ENCODE data around the gene KLHL29.
"Not testable (repeated sequence)": the region's sequence is repeated elsewhere in the genome, so short reads cannot be mapped to it uniquely, and the experiment has no call there.

Gene KLHL29

DNA sequence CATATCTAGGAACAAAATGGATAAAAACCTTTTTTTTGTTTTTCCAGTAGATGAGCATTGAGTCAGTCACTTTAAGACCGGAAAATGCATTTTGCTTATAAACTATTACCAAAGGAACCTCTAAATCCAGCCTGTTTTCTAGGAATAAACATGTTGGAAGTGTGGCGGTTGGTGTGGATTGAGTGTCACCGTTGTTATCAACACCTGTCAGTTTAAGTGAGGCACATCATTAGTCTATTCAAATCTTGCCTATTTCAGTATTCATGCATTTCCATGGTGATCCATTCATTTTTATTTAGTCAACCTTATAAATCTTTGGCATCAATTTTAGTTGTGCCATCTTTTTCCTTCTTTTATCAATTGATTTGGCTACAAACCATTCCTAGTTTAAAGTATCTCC is 3.3 kb downstream of the KLHL29 start:
- no peak for DNase-seq
- in situ Hi-C loops (cut with HindIII; ENCODE audit: low pct_ligation_motif_present, low pct_unique_long_range_greater_than_20kb, low sequenced_read_pairs) = no loop called here

DNA sequence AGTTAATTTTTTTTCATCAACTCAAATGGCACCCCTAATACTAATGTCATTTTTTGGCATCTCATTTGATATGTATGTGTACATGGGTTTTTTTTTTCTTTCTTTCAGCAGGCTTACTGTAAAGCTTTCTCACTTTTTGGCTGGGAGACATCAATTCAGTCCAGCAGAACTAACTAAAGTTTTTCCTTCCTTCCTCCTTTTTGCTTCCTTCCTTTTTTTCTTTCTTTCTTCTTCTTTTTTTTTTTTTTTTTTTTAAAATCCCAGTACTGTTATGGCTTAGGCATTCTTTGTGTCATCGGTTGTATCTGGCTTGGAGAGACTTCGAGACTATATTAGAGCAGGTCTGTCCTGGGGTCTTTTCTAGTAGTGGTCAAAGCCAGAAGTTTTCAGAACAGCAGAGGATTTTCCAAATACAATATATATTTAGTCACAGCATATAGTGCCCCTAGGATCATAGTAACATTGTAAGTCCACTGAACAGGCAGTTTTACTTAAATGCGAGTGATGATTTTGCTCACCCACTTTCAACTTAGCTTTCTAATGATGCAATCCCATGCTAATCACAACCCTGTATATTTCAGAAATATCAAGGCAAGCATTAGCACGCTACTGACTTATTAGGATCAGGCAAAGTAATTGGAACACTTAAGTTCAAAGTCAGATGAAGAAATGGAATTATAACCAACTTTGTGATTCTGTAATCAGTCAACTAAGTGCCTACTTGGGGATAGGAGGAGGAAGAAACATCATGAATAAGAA is 4.0 kb downstream of the KLHL29 start:
- in situ Hi-C loops (cut with HindIII; ENCODE audit: low pct_ligation_motif_present, low pct_unique_long_range_greater_than_20kb, low sequenced_read_pairs) = no loop called here
- no peak for DNase-seq

DNA sequence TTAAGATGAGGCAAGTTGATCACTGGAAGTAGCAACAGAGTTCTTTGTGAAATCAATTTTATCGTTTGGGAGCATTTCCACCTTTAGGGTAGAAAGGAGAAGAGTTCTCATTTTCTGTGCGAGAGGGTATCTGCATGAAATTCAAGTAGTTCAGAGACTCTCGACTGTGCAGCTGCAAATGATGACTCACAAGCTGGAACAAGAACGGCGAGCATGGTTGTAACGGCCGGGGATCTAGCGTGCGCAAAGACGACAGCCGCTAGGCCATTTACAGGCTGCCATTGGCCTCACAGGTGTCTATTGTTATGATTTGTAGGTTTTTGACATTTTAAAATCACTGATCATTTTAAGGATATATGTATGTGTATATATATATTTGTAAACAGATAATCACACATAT is 5.2 kb downstream of the KLHL29 start:
- in situ Hi-C loops (cut with HindIII; ENCODE audit: low pct_ligation_motif_present, low pct_unique_long_range_greater_than_20kb, low sequenced_read_pairs) = no loop called here
- no peak for DNase-seq

DNA sequence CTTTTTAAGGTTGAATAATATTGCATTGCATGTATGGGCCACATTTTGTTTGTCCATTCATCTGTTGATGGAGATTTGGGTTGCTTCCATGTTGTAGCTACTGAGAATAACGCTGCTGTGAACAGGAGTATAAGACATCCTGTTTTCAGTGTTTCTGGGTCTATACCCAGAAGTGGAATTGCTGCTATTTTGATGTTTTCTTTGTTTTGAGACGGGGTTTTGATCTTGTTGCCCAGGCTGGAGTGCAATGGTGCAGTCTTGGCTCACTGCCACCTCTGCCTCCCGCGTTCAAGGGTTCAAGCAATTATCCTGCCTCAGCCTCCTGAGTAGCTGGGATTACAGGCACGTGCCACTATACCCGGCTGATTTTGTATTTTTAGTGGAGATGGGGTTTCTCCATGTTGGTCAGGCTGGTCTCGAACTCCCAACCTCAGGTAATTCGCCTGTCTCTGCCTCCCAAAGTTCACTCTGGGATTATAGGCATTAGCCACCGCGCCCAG is 6.3 kb downstream of the KLHL29 start:
- DNase-seq; in situ Hi-C loops (cut with HindIII; ENCODE audit: low pct_ligation_motif_present, low pct_unique_long_range_greater_than_20kb, low sequenced_read_pairs): not testable (repeated sequence)

DNA sequence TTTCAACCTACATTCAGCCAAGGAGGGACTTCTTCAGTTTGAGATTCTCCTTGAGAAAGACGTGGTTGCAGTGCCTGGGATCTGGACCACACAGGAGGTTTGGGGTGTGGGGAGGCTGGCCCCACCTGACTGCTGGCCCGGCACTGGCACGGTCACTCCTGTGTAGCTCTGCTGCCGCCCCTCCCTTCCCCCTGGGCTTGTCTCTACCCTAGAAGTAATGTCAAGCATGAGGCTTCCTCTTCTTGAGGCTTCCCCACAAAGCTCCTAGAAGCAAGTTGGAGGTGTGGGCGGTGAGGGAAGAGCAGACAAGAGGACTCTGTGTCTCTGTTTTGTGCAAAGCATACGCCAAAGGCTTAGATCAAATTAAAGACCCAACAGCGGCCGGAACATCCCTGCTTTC is 8.7 kb downstream of the KLHL29 start:
- DNase-seq = no peak
- in situ Hi-C loops (cut with HindIII; ENCODE audit: low pct_ligation_motif_present, low pct_unique_long_range_greater_than_20kb, low sequenced_read_pairs) = no loop called here

DNA sequence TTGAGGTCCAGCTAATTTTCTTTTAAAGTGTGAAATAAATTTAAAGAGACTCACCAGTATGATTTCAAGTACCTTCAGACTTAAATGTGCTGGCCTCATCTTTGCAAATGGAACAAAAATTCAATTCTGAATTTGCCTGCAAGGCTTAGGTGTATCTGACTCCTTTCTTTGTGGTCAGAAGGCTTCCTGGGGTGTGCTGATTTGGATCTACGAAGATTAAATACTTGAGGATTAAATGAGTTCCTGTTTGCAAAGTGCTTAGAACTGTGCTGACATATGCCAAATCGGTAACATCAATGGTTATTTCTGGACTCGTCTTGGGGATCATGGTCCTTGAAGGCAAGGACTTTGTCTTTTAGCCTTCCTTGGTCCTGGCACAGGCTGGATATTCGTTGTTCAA is 9.7 kb downstream of the KLHL29 start:
- in situ Hi-C loops (cut with HindIII; ENCODE audit: low pct_ligation_motif_present, low pct_unique_long_range_greater_than_20kb, low sequenced_read_pairs) = no loop called here
- DNase-seq = no peak

DNA sequence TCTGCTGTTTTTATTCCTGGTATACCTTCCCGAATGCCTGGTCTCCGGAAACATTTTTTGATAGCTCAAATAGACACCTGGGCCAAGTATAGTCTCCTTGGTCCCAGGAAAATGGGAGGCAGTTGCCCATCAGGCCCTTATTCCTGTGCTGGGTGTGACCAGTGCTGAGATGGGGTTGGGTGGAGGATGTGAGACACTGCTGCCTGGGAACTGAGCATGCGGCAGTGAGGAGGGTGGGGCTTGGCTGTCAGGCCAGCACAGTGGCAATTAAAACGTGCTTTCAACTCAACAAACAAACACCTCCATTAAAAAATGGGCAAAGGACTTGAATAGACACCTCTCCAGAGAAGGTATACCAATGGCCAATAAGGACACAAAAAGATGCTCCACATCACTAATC is 12.5 kb downstream of the KLHL29 start:
- in situ Hi-C loops (cut with HindIII; ENCODE audit: low pct_ligation_motif_present, low pct_unique_long_range_greater_than_20kb, low sequenced_read_pairs) = no loop called here
- DNase-seq = no peak

DNA sequence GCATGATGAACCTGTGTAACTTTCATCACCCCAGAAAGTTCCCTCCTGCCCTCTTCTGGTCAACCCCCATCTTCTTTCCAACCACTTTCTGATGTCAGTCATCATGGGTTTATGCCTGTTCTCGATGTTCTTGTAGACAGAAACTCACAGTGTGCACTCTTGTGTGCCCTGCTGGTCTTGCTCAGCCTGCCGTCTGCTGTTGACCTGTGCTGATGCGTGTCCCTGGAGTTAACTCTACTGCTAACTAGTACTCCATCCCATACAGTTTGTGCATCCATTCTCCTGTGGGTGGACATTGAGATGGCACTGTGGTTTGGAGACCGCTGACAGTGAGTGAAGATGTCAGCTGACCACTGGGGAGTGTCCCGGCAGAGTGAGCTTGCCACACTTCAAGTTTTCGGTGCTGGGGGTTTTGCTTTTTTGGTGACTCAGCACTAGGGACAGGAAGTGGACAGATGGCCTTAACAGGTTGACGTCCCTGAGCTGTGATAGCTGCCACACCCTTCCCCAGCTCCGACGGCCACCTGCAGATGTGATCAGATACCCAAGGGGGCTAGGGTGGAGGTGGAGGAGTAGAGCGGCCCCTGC is 14.8 kb downstream of the KLHL29 start:
- no peak for DNase-seq
- in situ Hi-C loops (cut with HindIII; ENCODE audit: low pct_ligation_motif_present, low pct_unique_long_range_greater_than_20kb, low sequenced_read_pairs) = no loop called here

DNA sequence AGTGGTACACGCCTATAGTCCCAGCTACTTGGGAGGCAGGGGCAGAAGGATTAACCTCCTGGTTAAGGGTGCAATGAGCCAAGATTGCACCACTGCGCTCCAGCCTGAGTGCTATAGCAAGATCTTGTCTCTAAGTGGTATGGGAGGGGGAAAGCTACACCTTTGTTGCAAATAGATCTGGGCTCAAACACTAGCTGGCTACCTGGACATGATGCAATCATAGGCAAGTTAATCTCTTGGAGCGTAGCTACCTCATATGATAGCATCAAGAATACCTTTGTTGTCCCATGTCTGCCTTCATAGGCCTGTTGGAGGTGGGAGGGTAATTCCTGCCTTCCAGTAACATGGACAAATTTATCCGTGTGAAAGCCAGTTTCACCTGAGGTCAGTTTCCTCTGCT is 15.7 kb downstream of the KLHL29 start:
- in situ Hi-C loops (cut with HindIII; ENCODE audit: low pct_ligation_motif_present, low pct_unique_long_range_greater_than_20kb, low sequenced_read_pairs) = no loop called here
- DNase-seq = no peak

DNA sequence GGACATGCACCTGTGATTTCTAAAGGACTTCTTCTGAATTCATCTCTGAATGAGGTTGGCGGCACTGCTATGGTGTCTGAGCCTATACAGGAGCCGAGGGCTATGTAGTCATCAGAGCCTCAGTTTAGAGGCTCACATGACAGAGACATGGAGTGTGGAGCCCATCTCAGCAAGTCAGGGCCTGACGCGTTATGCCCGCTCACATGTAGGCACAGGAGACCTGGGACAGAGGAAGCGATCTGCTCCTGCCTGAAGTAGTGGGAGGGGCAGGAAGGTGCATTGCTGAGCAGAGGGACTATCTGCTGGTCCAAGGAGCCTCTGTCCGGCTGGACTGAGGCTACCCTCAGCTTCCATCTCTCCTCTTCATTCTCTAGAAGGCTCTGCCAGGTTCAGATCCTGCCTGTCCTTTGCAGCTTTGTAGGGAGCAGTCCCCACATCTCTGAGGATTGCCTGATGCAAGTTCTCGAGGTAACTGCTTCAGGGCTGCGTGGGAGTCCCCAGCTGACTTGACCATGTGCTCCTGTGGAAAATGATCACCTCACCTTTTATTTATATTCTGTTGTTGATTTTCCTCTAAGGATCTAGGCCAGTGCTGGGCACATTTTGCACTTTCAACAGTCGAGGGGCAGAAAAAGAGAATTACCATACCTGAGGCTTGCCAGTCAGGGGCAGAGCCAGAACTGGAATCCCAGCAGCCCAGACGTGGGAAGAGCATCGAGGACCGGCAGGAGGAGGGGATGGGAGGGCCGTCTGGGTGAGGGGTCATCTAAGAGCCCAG is 16.6 kb downstream of the KLHL29 start:
- in situ Hi-C loops (cut with HindIII; ENCODE audit: low pct_ligation_motif_present, low pct_unique_long_range_greater_than_20kb, low sequenced_read_pairs) = no loop called here
- DNase-seq = no peak

DNA sequence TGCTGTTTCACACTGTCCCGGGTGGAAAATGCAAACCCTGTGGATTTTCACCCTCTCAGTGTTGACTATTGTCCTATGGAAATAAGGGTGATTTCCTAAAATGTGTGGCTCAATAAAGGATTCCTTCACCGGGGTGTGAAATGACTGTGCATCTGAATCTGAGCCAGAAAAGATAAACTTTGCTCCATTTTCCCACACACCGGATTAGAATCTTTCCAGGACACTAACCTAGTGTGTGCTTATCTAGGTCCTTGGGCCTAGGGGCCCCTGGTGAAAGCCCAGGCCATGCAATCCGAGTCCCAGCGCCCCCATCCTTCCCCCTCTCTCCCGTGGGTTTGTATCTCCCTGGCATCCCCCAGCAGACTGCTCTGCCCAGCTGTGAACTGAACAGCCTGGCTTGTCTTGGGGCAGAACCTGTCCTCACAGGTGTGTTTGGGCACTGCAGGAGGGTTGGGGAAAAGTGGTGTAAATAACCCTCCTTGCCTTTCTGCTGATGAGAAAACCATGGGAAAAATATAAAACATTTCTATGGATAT is 17.3 kb downstream of the KLHL29 start:
- no peak for DNase-seq
- in situ Hi-C loops (cut with HindIII; ENCODE audit: low pct_ligation_motif_present, low pct_unique_long_range_greater_than_20kb, low sequenced_read_pairs) = no loop called here

DNA sequence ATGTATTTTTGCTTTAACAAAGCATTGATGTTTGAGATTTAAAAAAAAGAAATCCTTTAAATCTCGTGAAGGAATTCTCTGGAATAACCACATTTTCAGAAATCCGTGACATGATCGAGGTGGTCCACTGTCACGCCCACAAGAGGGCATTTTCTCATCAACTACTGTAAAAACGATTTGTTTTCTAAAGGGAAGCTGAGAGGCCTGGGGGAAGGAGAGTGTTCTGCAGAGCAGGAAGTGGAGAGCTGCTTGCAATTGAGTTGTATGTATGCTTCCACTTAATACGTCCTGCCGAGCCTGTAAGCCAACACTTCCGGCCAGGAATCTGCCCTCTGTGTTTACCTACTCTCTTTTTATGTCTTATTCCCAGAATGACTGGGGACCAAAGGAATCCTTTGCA is 19.4 kb downstream of the KLHL29 start:
- in situ Hi-C loops (cut with HindIII; ENCODE audit: low pct_ligation_motif_present, low pct_unique_long_range_greater_than_20kb, low sequenced_read_pairs) = no loop called here
- DNase-seq = peak; percentile 50

DNA sequence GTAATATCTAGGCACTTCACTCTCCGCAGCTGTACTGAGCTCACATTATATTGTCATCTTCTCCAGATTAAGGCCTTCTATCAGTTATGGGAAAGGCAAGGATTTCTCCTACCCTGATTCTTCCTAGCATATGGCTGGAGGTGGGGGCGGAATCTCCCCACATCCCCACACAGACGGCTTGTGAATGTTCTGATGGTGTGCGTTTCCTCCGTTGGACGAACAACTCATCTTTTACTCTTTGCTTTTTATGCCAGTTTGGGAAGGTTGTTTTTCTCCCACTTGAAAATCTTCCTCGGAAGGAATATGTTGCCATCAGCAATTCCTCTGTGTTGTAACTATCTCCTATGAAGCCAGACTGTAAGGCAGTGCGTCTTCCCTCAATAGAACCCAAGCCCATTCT is 24.3 kb downstream of the KLHL29 start:
- in situ Hi-C loops (cut with HindIII; ENCODE audit: low pct_ligation_motif_present, low pct_unique_long_range_greater_than_20kb, low sequenced_read_pairs) = no loop called here
- DNase-seq = no peak

DNA sequence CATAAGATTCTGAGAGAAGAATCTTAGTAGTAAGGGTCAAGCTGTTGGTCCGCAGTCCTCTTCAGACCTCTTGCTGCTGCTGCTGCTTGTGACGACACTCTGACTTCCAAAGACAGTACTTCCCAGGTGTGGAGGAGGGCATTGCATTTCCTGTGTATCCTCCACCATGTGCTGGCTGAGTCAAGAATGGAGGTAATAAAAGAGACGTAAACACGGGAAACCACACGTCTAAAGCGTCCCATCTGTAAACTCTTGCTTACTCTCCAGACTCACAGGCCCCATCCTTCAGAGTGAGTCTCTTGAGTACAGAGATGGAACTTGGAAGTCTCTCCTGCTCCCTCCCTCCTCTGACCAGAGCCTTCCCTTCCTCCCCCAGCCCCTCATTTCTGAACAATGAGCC is 25.6 kb downstream of the KLHL29 start:
- DNase-seq = no peak
- in situ Hi-C loops (cut with HindIII; ENCODE audit: low pct_ligation_motif_present, low pct_unique_long_range_greater_than_20kb, low sequenced_read_pairs) = no loop called here

DNA sequence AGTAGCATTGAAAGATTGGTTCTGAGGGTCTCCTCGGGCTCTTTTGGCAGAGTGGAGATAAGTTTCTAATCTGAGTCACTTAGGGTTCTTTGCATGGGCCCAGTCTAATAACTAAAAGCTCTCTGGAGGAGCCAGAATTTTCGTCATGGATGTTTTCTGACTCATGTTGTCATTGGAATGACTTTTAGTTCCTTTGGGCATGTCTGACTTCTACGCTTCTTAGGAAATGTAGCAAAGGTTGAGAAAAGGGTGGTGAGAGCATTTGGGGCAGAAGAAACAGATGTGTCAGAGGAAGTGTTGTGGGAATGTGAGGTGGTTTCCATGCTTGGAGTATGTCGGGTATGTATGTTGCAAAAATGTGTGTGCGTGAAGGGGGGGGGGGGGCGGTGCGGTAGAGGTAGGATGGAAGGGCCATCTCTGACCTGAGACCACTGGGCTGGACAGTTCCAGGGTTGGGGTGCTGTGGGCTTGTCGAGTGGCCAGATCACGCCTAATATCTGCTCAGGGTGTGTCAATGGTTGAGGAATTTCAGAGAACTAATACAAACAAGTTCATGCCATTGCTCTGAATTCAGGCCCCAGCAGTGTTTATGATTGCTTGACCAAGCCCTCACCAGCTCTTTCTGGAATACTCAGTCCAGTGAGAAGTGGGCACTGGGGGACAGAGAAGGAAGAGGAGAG is 26.9 kb downstream of the KLHL29 start:
- DNase-seq = no peak
- in situ Hi-C loops (cut with HindIII; ENCODE audit: low pct_ligation_motif_present, low pct_unique_long_range_greater_than_20kb, low sequenced_read_pairs) = no loop called here

DNA sequence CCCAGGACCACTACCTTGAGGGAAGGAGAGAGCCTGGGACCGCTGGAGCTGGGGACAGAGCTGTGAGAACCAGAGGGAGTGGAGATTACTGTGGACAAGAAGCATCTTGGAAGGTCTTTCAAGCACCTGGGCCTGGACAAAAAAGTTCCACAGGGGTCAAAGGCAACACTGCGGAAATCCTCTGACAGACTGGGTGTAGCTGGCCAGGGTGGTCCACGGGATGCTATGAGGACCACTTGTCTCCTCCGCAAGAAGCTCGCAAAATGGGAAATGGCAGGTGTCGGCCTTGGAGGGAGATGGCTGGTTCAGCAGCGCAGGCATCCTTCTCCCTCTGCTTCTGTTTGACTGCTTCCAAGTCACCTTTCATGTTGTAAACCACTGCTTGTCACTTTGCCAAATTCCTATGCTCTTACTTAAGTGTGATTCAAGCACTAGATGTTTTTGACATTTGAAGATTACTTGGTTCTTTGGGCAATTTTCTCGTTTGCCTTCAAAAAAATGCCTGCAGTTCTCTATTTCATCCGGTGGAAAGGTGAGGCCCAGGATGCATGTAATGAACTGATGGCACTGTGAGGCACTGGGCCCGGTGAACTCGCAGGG is 27.7 kb downstream of the KLHL29 start:
- in situ Hi-C loops (cut with HindIII; ENCODE audit: low pct_ligation_motif_present, low pct_unique_long_range_greater_than_20kb, low sequenced_read_pairs) = no loop called here
- peak; percentile 49 for DNase-seq

DNA sequence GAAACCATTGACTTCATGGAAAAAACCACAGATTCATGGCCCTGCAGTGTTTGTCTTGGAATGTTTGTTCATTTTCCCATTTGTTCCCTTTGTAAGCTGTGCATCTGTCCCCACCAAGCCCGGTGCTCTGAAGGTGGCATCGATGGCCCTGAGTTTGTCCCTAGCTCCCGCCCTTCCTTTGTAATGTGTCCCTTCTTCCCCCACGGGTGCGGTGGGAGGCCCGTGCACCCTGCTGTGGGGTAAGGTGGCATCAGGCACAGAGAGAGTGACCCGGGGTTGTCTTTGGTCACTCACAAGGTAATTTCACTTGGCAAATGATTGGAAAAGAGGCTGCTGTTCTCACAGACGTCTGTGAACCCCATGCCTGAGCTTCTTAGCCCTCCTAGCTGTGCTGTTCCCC is 28.7 kb downstream of the KLHL29 start:
- in situ Hi-C loops (cut with HindIII; ENCODE audit: low pct_ligation_motif_present, low pct_unique_long_range_greater_than_20kb, low sequenced_read_pairs) = no loop called here
- DNase-seq = no peak

DNA sequence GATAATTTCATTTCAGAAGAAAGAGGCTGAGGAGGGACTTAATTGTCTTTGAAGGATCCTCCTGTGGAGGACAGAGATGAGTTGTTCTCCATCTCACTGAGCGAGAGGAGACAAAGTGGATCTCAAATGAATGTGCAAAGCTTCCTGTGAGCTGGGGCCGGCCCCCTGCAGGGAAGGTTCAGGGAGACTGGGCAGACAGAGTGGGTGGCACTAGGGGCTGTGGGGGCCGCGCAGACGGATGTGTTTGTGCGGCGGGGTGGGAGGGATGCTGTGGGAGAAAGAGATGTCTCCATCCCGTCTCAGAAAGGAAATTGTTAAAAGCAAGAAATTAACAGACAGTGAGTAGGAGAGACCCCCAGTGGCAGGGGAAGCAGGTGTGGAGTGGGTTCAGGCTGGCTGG is 29.1 kb downstream of the KLHL29 start:
- in situ Hi-C loops (cut with HindIII; ENCODE audit: low pct_ligation_motif_present, low pct_unique_long_range_greater_than_20kb, low sequenced_read_pairs) = no loop called here
- no peak for DNase-seq

DNA sequence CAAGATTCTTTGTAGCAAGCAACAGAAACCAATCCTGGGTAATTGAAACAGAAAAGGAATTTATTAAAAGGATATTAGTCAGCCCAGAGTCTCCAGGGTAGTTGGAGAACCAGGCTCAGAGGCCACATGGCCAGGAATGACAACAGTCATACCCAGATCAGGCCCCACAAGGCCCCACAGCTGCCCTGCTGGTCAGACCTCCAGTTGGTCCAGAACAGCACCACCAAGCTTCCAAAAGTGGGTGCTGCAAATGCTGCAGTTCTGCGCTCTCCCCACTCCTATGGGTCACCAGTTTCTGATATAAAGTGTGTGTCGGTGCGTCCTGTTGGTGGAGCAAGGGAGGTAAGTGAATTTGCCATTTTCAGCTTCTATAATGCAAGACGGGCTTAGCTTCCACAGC is 29.9 kb downstream of the KLHL29 start:
- in situ Hi-C loops (cut with HindIII; ENCODE audit: low pct_ligation_motif_present, low pct_unique_long_range_greater_than_20kb, low sequenced_read_pairs) = no loop called here
- DNase-seq = peak; percentile 26
